HCT116 (cell line): ENCODE measurements around the gene MTHFD2L.

Experiments used
- CEBPB ChIP-seq: IDR thresholded peaks from 2 replicates; pipeline ENCODE4 v1.6.1; 2012; ENCODE audit warnings: low read depth
- CTCF ChIP-seq, 3 experiments: fragments of 200-600 bp in 1 of 3; sonication (generic) in 1 of 3; IDR thresholded peaks in 2 of 3; conservative IDR thresholded peaks in 1 of 3; 2 replicates each; pipeline ENCODE4 v1.5.1; 2012 to 2017; ENCODE audit warnings: low read depth in 2 of 3, low read length in 2 of 3, antibody characterized with exemption in 1 of 3, borderline replicate concordance in 1 of 3, control low read depth in 1 of 3, mild to moderate bottlenecking in 1 of 3, mixed read lengths in 1 of 3, mixed run types in 1 of 3, moderate library complexity in 1 of 3; ENCODE audit not compliant: insufficient read depth in 1 of 3
- EGR1 ChIP-seq: IDR thresholded peaks from 2 replicates; pipeline ENCODE4 v1.6.1; 2012; ENCODE audit warnings: low read depth
- ELF1 ChIP-seq: IDR thresholded peaks from 2 replicates; pipeline ENCODE4 v1.6.1; 2012; ENCODE audit warnings: low read depth, borderline replicate concordance
- EZH2 ChIP-seq: fragments of 200-600 bp; sonication (generic); IDR thresholded peaks from 2 replicates; pipeline ENCODE4 v1.6.1; 2017; ENCODE audit warnings: antibody characterized with exemption, mixed run types
- POLR2A ChIP-seq: IDR thresholded peaks from 2 replicates; pipeline ENCODE4 v1.7.0; 2011; ENCODE audit warnings: borderline replicate concordance; ENCODE audit not compliant: insufficient read depth, insufficient read length; ENCODE audit errors: extremely low read depth
- RAD21 ChIP-seq: IDR thresholded peaks from 2 replicates; pipeline ENCODE4 v1.6.1; 2012; ENCODE audit warnings: low read depth, mild to moderate bottlenecking
- REST ChIP-seq: IDR thresholded peaks from 2 replicates; pipeline ENCODE4 v1.6.1; 2012; ENCODE audit warnings: low read depth
- SIN3A ChIP-seq: IDR thresholded peaks from 2 replicates; pipeline ENCODE4 v1.6.1; 2012; ENCODE audit warnings: low read depth
- SP1 ChIP-seq: IDR thresholded peaks from 2 replicates; pipeline ENCODE4 v1.6.1; 2012; ENCODE audit warnings: low read depth
- SRF ChIP-seq: IDR thresholded peaks from 2 replicates; pipeline ENCODE4 v1.6.1; 2012; ENCODE audit warnings: low read depth
- TCF7L2 ChIP-seq: IDR thresholded peaks from 2 replicates; pipeline ENCODE4 v1.7.0; 2011; ENCODE audit warnings: borderline replicate concordance, inconsistent platforms; ENCODE audit not compliant: insufficient read depth, insufficient read length; ENCODE audit errors: extremely low read depth
- YY1 ChIP-seq: IDR thresholded peaks from 2 replicates; pipeline ENCODE4 v1.6.1; 2011; ENCODE audit warnings: low read length, low read depth, moderate library complexity, mild to moderate bottlenecking; ENCODE audit not compliant: insufficient replicate concordance; ENCODE audit errors: extremely low read depth

GRCh38 chr4:74217365-74217764 is 59.4 kb downstream of the MTHFD2L start:
- TF ChIP-seq YY1 (no peak), REST (no peak), CTCF (IDR thresholded peaks at IDR 0.05 in 2 of 3, conservative IDR thresholded peaks at IDR 0.05 in 1 of 3; ENCODE audit: borderline replicate concordance in 1 of 3, insufficient read depth in 1 of 3, low read depth in 2 of 3, low read length in 2 of 3) (no peak), POLR2A (no peak), TCF7L2 (no peak), EZH2 (no peak), ELF1 (no peak), SIN3A (no peak), CEBPB (0 out of 2 replicates have a peak, but pooled peaks have one; percentile 8), SRF (no peak), EGR1 (no peak), SP1 (peak; percentile 28; the same call in 1 of the 2 replicates), RAD21 (no peak)
